K562 (cell line): Measurements from ENCODE around the gene THRSP. TPM values are rescaled to one million over a fixed set of nuclear protein-coding genes. Genes with fewer than 3 reads are reported as not detected.

Experiments used
- CHD1 ChIP-seq: fragments of 200-600 bp; sonication (generic); IDR thresholded peaks from one replicate; pipeline ENCODE4 v1.6.1; 2012; ENCODE audit warnings: mild to moderate bottlenecking, moderate library complexity, low read length, inconsistent platforms
- L3MBTL2 ChIP-seq: fragments of 450-650 bp; IDR thresholded peaks from 2 replicates; pipeline ENCODE4 v1.6.1; 2016; ENCODE audit warnings: mild to moderate bottlenecking, moderate library complexity
- MAFF ChIP-seq: IDR thresholded peaks from 2 replicates; pipeline ENCODE4 v1.6.1; 2012; ENCODE audit warnings: low read length, improper control_type of control experiment
- NFE2 ChIP-seq: IDR thresholded peaks from 2 replicates; pipeline ENCODE4 v1.6.1; 2014; ENCODE audit warnings: antibody characterized with exemption, low read depth
- PHB2 ChIP-seq: fragments of 450-650 bp; IDR thresholded peaks from 2 replicates; pipeline ENCODE4 v1.6.1; 2017; ENCODE audit warnings: low read depth
- SUPT5H ChIP-seq: fragments of 450-650 bp; IDR thresholded peaks from 2 replicates; pipeline ENCODE4 v1.6.1; 2016
- TCFL5 ChIP-seq: fragments of 250-450 bp; sonication (Bioruptor Pico); conservative IDR thresholded peaks from 2 replicates; pipeline ENCODE4 v1.6.1; 2021; ENCODE audit warnings: mild to moderate bottlenecking, moderate library complexity, matching md5 sums
- YY1 ChIP-seq, 3 experiments: IDR thresholded peaks; 2 replicates each; pipeline ENCODE4 v1.6.1; 2011; ENCODE audit warnings: low read length in 2 of 3, mild to moderate bottlenecking in 2 of 3, moderate library complexity in 2 of 3, borderline replicate concordance in 1 of 3, control low read depth in 1 of 3, low read depth in 1 of 3; ENCODE audit not compliant: insufficient read depth in 3 of 3, insufficient replicate concordance in 2 of 3, control insufficient read depth in 1 of 3, insufficient read length in 1 of 3; ENCODE audit errors: extremely low read depth in 1 of 3
- ZC3H4 ChIP-seq: sonication (generic); formaldehyde crosslinking; IDR thresholded peaks from 2 replicates; pipeline ENCODE4 v1.9.0; 2021; ENCODE audit warnings: missing genetic modification reagents, borderline replicate concordance
- ZNF24 ChIP-seq: fragments of 450-650 bp; IDR thresholded peaks from 2 replicates; pipeline ENCODE4 v1.6.1; 2016
- ZNF274 ChIP-seq: IDR thresholded peaks from 2 replicates; pipeline ENCODE4 v1.6.1; 2011; ENCODE audit warnings: low read depth, mild to moderate bottlenecking, low read length, moderate library complexity, borderline replicate concordance
- ZNF41 ChIP-seq: fragments of 250-450 bp; sonication (Bioruptor Pico); conservative IDR thresholded peaks from 2 replicates; pipeline ENCODE4 v1.4.0; 2020; ENCODE audit warnings: mild to moderate bottlenecking
- ZNF561 ChIP-seq: fragments of 450-650 bp; formaldehyde crosslinking; conservative IDR thresholded peaks from 2 replicates; pipeline ENCODE4 v1.4.0; 2020; ENCODE audit warnings: mild to moderate bottlenecking, moderate library complexity
- ZNF75A ChIP-seq: fragments of 450-650 bp; formaldehyde crosslinking; IDR thresholded peaks from 2 replicates; pipeline ENCODE4 v1.4.0; 2020; ENCODE audit warnings: mild to moderate bottlenecking
- polyA plus RNA-seq, 8 experiments: library from polyadenylated mRNA; depleted of rRNA in 4 of 8; stranded (reverse) in 5 of 8; unstranded in 3 of 8; fragments of >200 nt; fragmentation: Nextera tagmentation in 2 of 8; fragmentation: Illumina TruSeq in 1 of 8; extraction: Ambion mirVana in 2 of 8; extraction: Trizol in 1 of 8; gene quantifications; 2 replicates each; pipeline versions ENCODE4 v1.2.1 to v1.2.3, GENCODE V29; 2011 to 2014; ENCODE audit warnings: inconsistent platforms in 1 of 8, missing spikeins in 1 of 8
- total RNA-seq, 7 experiments: library from RNA; depleted of rRNA in 6 of 7; stranded (reverse); fragments of >200 nt in 6 of 7; fragmentation: Illumina TruSeq in 2 of 7; extraction: Trizol in 2 of 7; gene quantifications; 2 replicates each; pipeline versions ENCODE4 v1.2.1 to v1.2.3, GENCODE V29; 2011 to 2021; ENCODE audit warnings: low replicate concordance in 1 of 7
- TF ChIP-seq, protein P1 (sequence below): fragments of 450-650 bp; formaldehyde crosslinking; IDR thresholded peaks from 2 replicates; pipeline ENCODE4 v1.4.0; 2020; ENCODE audit warnings: mild to moderate bottlenecking, moderate library complexity
- TF ChIP-seq, protein P2 (sequence below): fragments of 450-650 bp; IDR thresholded peaks from 2 replicates; pipeline ENCODE4 v1.6.1; 2016; ENCODE audit warnings: antibody characterized with exemption
- TF ChIP-seq, protein P3 (sequence below): sonication (generic); IDR thresholded peaks from 2 replicates; pipeline ENCODE4 v1.6.1; 2016
- TF ChIP-seq, protein P4 (sequence below): sonication (generic); formaldehyde crosslinking; IDR thresholded peaks from 2 replicates; pipeline ENCODE4 v1.8.0; 2022; ENCODE audit warnings: missing genetic modification reagents, mild to moderate bottlenecking, moderate library complexity, borderline replicate concordance
- TF ChIP-seq, protein P5 (sequence below): fragments of 450-650 bp; conservative IDR thresholded peaks from 2 replicates; pipeline ENCODE4 v1.6.1; 2016; ENCODE audit warnings: missing genetic modification characterization, low read depth, mild to moderate bottlenecking, control low read depth, missing compliant biosample characterization
- TF ChIP-seq, protein P6 (sequence below): sonication (generic); formaldehyde crosslinking; IDR thresholded peaks from 2 replicates; pipeline ENCODE4 v1.8.0; 2022; ENCODE audit warnings: mild to moderate bottlenecking, missing genetic modification reagents

The THRSP gene
- total and polyA plus RNA-seq, 9 of the 15 experiments (the other 6 are each of a cell fraction or from before 2014, with no cell fraction given), result 0.23 to 0.56 (median 0.31) TPM; not detected in 2

DNA sequence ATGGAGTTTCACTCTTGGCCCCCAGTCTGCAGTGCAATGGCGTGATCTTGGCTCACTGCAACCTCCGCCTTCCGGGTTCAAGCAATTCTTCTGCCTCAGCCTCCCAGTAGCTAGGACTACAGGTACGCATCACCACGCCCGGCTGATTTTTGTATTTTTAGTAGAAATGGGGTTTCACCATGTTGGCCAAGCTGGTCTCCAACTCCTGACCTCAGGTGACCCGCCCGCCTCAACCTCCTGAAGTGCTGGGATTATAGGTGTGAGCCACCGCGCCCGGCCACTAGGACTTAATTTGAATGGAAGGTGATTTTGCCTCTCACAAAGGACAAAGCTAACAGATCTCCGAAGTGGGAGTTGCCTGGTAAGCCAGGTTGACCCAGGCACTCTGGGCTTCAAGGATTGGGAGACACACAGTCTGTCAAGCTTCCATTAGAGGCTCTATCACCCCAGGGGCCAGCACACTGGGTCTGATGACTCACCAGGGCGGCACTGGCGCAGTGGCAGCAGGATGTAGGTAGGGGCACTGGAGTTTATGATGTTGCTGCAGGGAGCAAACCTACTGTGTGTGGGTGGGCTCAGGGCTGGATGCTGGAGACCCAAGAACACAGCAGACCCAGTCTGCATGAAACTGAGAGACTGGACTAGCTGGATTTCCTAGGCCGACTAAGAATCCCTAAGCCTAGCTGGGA, 22.8 kb upstream of the THRSP start (continued):
- TF ChIP-seq, protein P1, sequence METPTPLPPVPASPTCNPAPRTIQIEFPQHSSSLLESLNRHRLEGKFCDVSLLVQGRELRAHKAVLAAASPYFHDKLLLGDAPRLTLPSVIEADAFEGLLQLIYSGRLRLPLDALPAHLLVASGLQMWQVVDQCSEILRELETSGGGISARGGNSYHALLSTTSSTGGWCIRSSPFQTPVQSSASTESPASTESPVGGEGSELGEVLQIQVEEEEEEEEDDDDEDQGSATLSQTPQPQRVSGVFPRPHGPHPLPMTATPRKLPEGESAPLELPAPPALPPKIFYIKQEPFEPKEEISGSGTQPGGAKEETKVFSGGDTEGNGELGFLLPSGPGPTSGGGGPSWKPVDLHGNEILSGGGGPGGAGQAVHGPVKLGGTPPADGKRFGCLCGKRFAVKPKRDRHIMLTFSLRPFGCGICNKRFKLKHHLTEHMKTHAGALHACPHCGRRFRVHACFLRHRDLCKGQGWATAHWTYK, result no peak
- TF ChIP-seq, protein P2, sequence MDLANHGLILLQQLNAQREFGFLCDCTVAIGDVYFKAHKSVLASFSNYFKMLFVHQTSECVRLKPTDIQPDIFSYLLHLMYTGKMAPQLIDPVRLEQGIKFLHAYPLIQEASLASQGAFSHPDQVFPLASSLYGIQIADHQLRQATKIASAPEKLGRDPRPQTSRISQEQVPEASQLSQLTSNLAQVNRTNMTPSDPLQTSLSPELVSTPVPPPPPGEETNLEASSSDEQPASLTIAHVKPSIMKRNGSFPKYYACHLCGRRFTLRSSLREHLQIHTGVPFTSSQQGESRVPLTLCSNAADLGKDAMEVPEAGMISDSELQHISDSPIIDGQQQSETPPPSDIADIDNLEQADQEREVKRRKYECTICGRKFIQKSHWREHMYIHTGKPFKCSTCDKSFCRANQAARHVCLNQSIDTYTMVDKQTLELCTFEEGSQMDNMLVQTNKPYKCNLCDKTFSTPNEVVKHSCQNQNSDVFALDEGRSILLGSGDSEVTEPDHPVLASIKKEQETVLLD, result no peak; the same call in 1 of the 2 replicates
- TF ChIP-seq ZNF274 (no peak), SUPT5H (no peak), ZNF561 (CRISPR knock-in tag) (no peak), ZNF24 (no peak), TCFL5 (CRISPR knock-in tag) (no peak), ZNF41 (CRISPR knock-in tag) (no peak), ZNF75A (CRISPR knock-in tag) (no peak), L3MBTL2 (0 out of 2 replicates have a peak, but pooled peaks have one; percentile 27), MAFF (no peak), YY1 (IDR thresholded peaks at IDR 0.05; ENCODE audit: borderline replicate concordance in 1 of 3, control insufficient read depth in 1 of 3, extremely low read depth in 1 of 3, insufficient read depth in 3 of 3, insufficient read length in 1 of 3, insufficient replicate concordance in 2 of 3, low read depth in 1 of 3, low read length in 2 of 3) (peak in 1 of 3 experiments; percentile 31), NFE2 (no peak), PHB2 (no peak), ZC3H4 (no peak), CHD1 (no peak)
- TF ChIP-seq, protein P3, sequence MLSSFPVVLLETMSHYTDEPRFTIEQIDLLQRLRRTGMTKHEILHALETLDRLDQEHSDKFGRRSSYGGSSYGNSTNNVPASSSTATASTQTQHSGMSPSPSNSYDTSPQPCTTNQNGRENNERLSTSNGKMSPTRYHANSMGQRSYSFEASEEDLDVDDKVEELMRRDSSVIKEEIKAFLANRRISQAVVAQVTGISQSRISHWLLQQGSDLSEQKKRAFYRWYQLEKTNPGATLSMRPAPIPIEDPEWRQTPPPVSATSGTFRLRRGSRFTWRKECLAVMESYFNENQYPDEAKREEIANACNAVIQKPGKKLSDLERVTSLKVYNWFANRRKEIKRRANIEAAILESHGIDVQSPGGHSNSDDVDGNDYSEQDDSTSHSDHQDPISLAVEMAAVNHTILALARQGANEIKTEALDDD, result 0 out of 2 replicates have a peak, but pooled peaks have one; percentile 40
- TF ChIP-seq, protein P4, sequence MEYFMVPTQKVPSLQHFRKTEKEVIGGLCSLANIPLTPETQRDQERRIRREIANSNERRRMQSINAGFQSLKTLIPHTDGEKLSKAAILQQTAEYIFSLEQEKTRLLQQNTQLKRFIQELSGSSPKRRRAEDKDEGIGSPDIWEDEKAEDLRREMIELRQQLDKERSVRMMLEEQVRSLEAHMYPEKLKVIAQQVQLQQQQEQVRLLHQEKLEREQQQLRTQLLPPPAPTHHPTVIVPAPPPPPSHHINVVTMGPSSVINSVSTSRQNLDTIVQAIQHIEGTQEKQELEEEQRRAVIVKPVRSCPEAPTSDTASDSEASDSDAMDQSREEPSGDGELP (CRISPR knock-in tag), result no peak
- TF ChIP-seq, protein P5, sequence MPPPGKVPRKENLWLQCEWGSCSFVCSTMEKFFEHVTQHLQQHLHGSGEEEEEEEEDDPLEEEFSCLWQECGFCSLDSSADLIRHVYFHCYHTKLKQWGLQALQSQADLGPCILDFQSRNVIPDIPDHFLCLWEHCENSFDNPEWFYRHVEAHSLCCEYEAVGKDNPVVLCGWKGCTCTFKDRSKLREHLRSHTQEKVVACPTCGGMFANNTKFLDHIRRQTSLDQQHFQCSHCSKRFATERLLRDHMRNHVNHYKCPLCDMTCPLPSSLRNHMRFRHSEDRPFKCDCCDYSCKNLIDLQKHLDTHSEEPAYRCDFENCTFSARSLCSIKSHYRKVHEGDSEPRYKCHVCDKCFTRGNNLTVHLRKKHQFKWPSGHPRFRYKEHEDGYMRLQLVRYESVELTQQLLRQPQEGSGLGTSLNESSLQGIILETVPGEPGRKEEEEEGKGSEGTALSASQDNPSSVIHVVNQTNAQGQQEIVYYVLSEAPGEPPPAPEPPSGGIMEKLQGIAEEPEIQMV (tag), result no peak
- TF ChIP-seq, protein P6, sequence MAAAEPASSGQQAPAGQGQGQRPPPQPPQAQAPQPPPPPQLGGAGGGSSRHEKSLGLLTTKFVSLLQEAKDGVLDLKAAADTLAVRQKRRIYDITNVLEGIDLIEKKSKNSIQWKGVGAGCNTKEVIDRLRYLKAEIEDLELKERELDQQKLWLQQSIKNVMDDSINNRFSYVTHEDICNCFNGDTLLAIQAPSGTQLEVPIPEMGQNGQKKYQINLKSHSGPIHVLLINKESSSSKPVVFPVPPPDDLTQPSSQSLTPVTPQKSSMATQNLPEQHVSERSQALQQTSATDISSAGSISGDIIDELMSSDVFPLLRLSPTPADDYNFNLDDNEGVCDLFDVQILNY (CRISPR knock-in tag), result no peak
